ENCODE results near the gene MFSD2B. TPM values are rescaled to one million over a fixed set of nuclear protein-coding genes. Genes with fewer than 3 reads are reported as not detected.

The MFSD2B gene
- total RNA-seq, result 1 to 10 TPM in 1 of 4 donors, not detected in 3; 1.6 TPM

GRCh38 chr2:24009680-24010476 lies at the start of gene MFSD2B:
TSS of gene MFSD2B (plus strand) at chr2:24010085. CDS start at chr2:24010097, 12 bp downstream.
- Histone ChIP-seq H3K27me3 (peaks cover 20% of the 10 kb centered on the region), H3K36me3 (no peaks in the 10 kb centered on the region), H3K27ac (no peak within 1 kb of the TSS), H3K9me3 (no peaks in the 10 kb centered on the region), H3K4me1 (peaks cover 11% of the 10 kb centered on the region), H3K4me3 (peak within 1 kb of the TSS; percentile 54)
- TF ChIP-seq EP300 (IDR thresholded peaks at IDR 0.05), result no peak
- no peak for TF ChIP-seq POLR2AphosphoS5 (IDR thresholded peaks at IDR 0.05)
- no peak for TF ChIP-seq POLR2A (IDR thresholded peaks at IDR 0.05)
- no peak for TF ChIP-seq CTCF (IDR thresholded peaks at IDR 0.05)
- 21% methylated on average over 16 of the region's 75 CpGs for WGBS
- no peak for DNase-seq (ENCODE audit: low spot score in 2 of 2)

GRCh38 chr2:23967846-23968245 lies 42.0 kb upstream of the MFSD2B start:
- no peak for DNase-seq (ENCODE audit: low spot score in 2 of 2)
- H3K4me3 ChIP-seq, result no peak overlapping the region
- no peaks in the 10 kb centered on the region for H3K9me3 ChIP-seq
- no peaks in the 10 kb centered on the region for H3K4me1 ChIP-seq
- WGBS, result 93% methylated on average over 4 of the region's 4 CpGs
- no peaks in the 10 kb centered on the region for H3K27me3 ChIP-seq
- peaks cover 24% of the 10 kb centered on the region for H3K36me3 ChIP-seq
- H3K27ac ChIP-seq, result no peak overlapping the region
- TF ChIP-seq EP300 (IDR thresholded peaks at IDR 0.05) (no peak), POLR2A (IDR thresholded peaks at IDR 0.05) (no peak)

GRCh38 chr2:23976883-23977282 lies 33.0 kb upstream of the MFSD2B start:
- H3K9me3 ChIP-seq, result no peaks in the 10 kb centered on the region
- TF ChIP-seq POLR2A (IDR thresholded peaks at IDR 0.05), result no peak
- no peak for TF ChIP-seq POLR2AphosphoS5 (IDR thresholded peaks at IDR 0.05)
- TF ChIP-seq CTCF (IDR thresholded peaks at IDR 0.05), result no peak
- TF ChIP-seq EP300 (IDR thresholded peaks at IDR 0.05), result no peak
- WGBS, result 89% methylated on average over 8 of the region's 8 CpGs
- H3K27me3 ChIP-seq, result no peaks in the 10 kb centered on the region
- H3K27ac ChIP-seq, result no peak overlapping the region
- H3K4me3 ChIP-seq, result no peak overlapping the region
- peaks cover 55% of the 10 kb centered on the region for H3K36me3 ChIP-seq
- no peak for DNase-seq (ENCODE audit: low spot score in 2 of 2)
- no peaks in the 10 kb centered on the region for H3K4me1 ChIP-seq

GRCh38 chr2:23988371-23988770 lies 21.5 kb upstream of the MFSD2B start:
- no peaks in the 10 kb centered on the region for H3K27me3 ChIP-seq
- DNase-seq (ENCODE audit: low spot score in 2 of 2), result no peak
- peaks cover 37% of the 10 kb centered on the region for H3K36me3 ChIP-seq
- WGBS, result 56% methylated on average over 2 of the region's 2 CpGs
- H3K9me3 ChIP-seq, result no peaks in the 10 kb centered on the region
- TF ChIP-seq EP300 (IDR thresholded peaks at IDR 0.05), result no peak
- no peak for TF ChIP-seq POLR2A (IDR thresholded peaks at IDR 0.05)
- no peak for TF ChIP-seq POLR2AphosphoS5 (IDR thresholded peaks at IDR 0.05)
- TF ChIP-seq CTCF (IDR thresholded peaks at IDR 0.05), result no peak
- H3K4me3 ChIP-seq, result no peak overlapping the region
- no peak overlapping the region for H3K27ac ChIP-seq
- H3K4me1 ChIP-seq, result no peaks in the 10 kb centered on the region

- 70% methylated on average over 1 of the region's 1 CpG for WGBS
These were observed 17.0 kb upstream of the MFSD2B start for GRCh38 chr2:23992931-23993330.

More at GRCh38 chr2:23992931-23993330, 17.0 kb upstream of the MFSD2B start:
- H3K4me1 ChIP-seq, result no peaks in the 10 kb centered on the region
- no peak for DNase-seq (ENCODE audit: low spot score in 2 of 2)
- no peak overlapping the region for H3K4me3 ChIP-seq
- peaks cover 13% of the 10 kb centered on the region for H3K36me3 ChIP-seq
- no peaks in the 10 kb centered on the region for H3K9me3 ChIP-seq
- H3K27me3 ChIP-seq, result no peaks in the 10 kb centered on the region
- no peak overlapping the region for H3K27ac ChIP-seq
- TF ChIP-seq POLR2AphosphoS5 (IDR thresholded peaks at IDR 0.05), result no peak
- TF ChIP-seq POLR2A (IDR thresholded peaks at IDR 0.05), result no peak
- no peak for TF ChIP-seq EP300 (IDR thresholded peaks at IDR 0.05)
- no peak for TF ChIP-seq CTCF (IDR thresholded peaks at IDR 0.05)

All from suprapubic skin (tissue), 4 donors.